ENCODE results near the gene AUTS2. TPM values are rescaled to one million over a fixed set of nuclear protein-coding genes. Genes with fewer than 3 reads are reported as not detected.

AUTS2 gene
- 10 to 100 TPM in 5 of 6 donors, 1 to 10 TPM in 1; 8.8 to 28.0 (median 20.9) TPM for polyA plus RNA-seq (ENCODE audit: low read depth in 6 of 6)

- H3K4me3 Mint-ChIP-seq: peak within 1 kb of the TSS in 6 of 8 donors; percentile 92 to 97 (median 95)
- no peaks in the 10 kb centered on the region for H3K9me3 Mint-ChIP-seq
- peaks cover 5 to 18% (median 5%) of the 10 kb centered on the region in 3 donors for H3K4me1 Mint-ChIP-seq
- DNase-seq (peak; percentile 79), ATAC-seq (ENCODE audit: low read depth in 2 of 2) (peak; percentile 73)
- no peaks in the 10 kb centered on the region for H3K36me3 Mint-ChIP-seq
- H3K27me3 Mint-ChIP-seq: no peaks in the 10 kb centered on the region
- H3K27ac Mint-ChIP-seq: peak within 1 kb of the TSS; percentile 78 to 93 (median 88)
Observed at GRCh38 chr7:69598081-69598486, at the start of gene AUTS2. Gene AUTS2, plus strand, starts transcription at chr7:69598475. Its CDS starts 1,179 bp downstream, at chr7:69599654.

- H3K27me3 Mint-ChIP-seq: no peaks in the 10 kb centered on the region
- DNase-seq (no peak), ATAC-seq (ENCODE audit: low read depth in 2 of 2) (no peak)
- H3K4me1 Mint-ChIP-seq: no peaks in the 10 kb centered on the region
- H3K27ac Mint-ChIP-seq: no peak overlapping the region
- H3K4me3 Mint-ChIP-seq: no peak overlapping the region
- H3K36me3 Mint-ChIP-seq: no peaks in the 10 kb centered on the region
- no peaks in the 10 kb centered on the region for H3K9me3 Mint-ChIP-seq
Observed at GRCh38 chr7:69550991-69551390, 47.3 kb upstream of the AUTS2 start.

GRCh38 chr7:69553190-69553589, 45.1 kb upstream of the AUTS2 start:
- no peaks in the 10 kb centered on the region for H3K9me3 Mint-ChIP-seq
- no peaks in the 10 kb centered on the region for H3K27me3 Mint-ChIP-seq
- DNase-seq (no peak), ATAC-seq (ENCODE audit: low read depth in 2 of 2) (no peak)
- no peaks in the 10 kb centered on the region for H3K4me1 Mint-ChIP-seq
- H3K4me3 Mint-ChIP-seq: no peak overlapping the region
- no peak overlapping the region for H3K27ac Mint-ChIP-seq
- H3K36me3 Mint-ChIP-seq: no peaks in the 10 kb centered on the region

DNA sequence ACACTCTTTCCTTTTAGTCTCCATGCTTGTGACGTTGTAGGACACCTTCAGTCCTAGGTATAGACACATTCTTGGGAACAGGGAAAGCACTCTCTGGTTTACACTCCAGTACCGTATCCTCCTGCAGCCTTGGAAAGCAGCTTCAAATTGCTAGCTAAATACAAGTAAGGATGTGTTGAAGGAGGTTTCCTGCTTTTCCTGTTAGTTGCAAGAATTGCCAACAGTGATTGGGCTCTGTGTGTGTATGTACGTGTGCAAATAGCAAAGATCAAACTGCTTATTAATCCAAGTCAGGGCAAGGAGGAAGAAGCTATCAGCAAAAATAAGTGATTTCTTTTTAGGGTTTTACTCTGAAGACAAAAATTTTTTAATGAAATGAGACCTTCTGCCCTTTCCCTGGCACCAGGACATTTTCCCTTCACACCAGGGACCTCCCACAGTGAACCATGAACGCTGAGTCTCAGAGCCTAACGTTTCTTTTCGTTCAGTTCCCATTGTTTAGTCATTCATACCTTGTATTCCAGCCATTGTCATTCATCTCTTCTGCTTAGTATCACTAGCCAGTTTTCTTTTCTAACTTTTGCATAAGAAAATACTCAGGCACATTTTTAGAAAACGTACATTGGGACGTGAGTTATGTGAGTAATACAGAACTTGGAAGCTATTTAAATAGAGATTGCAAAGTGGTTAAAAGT, 36.9 kb upstream of the AUTS2 start:
- H3K9me3 Mint-ChIP-seq: no peaks in the 10 kb centered on the region
- ATAC-seq (ENCODE audit: low read depth in 2 of 2) (no peak), DNase-seq (no peak)
- no peak overlapping the region for H3K4me3 Mint-ChIP-seq
- H3K27me3 Mint-ChIP-seq: peaks cover 0 to 6% (median 0%) of the 10 kb centered on the region in 3 donors
- no peaks in the 10 kb centered on the region for H3K36me3 Mint-ChIP-seq
- H3K4me1 Mint-ChIP-seq: no peaks in the 10 kb centered on the region
- no peak overlapping the region for H3K27ac Mint-ChIP-seq

DNA sequence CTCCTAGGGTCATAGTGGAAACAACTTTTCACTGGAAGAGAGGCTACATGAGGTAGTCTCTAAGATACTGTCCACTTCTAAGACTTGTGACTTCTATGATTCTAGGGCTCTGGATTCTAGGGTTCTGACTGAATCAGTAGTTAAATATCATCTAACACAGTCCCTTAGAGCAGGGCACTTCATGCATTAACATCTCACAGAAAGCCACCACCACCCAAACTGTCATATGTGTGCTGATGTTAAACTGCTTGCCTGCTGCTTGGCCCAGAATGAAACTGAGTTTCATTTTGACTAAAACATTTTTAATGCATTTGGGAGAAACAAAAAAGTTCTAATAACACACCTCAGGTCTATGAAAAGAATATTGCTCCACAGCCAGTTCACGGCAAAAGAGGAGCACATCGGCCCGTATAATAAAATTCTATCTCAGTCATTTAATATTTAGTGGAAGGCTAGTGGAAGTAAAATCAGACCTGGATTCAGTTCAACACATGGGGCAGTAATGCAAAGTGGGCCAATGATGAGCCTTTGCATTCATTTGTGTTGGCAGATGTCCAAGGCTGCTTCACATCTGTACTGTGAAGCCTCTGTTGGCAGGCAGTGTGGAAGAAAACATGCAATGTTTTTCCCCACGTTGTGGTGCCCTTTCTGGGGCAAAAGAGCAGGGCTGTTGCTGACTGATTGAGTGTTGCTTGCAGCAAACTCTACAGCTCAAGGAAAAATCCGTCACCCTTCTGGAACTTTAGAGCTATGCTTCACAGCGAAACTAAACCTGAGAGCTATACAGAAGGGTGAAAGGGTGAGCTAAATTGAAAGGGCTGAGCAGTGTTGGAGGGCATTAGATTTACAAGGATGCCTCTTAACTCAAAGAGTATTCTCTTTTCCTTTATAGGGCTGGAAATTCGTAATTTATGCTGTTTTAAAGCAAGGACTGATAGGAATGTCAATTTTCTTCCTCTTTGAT, 33.5 kb upstream of the AUTS2 start:
- Mint-ChIP-seq H3K27me3 (peaks cover 0 to 3% (median 0%) of the 10 kb centered on the region in 3 donors), H3K27ac (no peak overlapping the region), H3K4me3 (no peak overlapping the region), H3K4me1 (no peaks in the 10 kb centered on the region), H3K36me3 (no peaks in the 10 kb centered on the region), H3K9me3 (no peaks in the 10 kb centered on the region)
- ATAC-seq (ENCODE audit: low read depth in 2 of 2): no peak
- no peak for DNase-seq

GRCh38 chr7:69567800-69568199, 30.5 kb upstream of the AUTS2 start:
- H3K27me3 Mint-ChIP-seq: no peaks in the 10 kb centered on the region

DNA sequence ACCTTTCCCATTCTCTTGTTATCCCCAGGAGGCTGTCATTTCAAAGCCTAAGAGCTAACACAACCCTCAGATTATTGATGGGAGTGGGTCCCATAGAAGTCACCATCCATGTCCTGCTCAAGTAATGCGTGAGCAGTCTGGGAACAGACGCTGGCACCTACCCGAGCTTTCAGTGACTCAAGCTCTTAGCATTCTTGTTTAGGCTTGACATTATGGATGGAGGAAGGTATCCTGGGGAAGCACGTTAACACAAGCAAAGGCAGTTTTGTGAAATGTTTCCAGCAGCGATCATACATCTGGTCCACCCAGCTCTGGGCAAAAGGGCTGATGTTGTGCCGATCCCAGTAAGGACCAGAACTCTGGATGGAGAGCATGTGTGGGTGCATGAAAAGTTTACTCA, 30.0 kb upstream of the AUTS2 start:
- Mint-ChIP-seq H3K27ac (no peak overlapping the region), H3K4me1 (no peaks in the 10 kb centered on the region), H3K27me3 (no peaks in the 10 kb centered on the region), H3K36me3 (no peaks in the 10 kb centered on the region), H3K4me3 (no peak overlapping the region), H3K9me3 (no peaks in the 10 kb centered on the region)
- ATAC-seq (ENCODE audit: low read depth in 2 of 2): no peak
- no peak for DNase-seq

More at GRCh38 chr7:69567800-69568199, 30.5 kb upstream of the AUTS2 start:
- H3K27ac Mint-ChIP-seq: no peak overlapping the region
- H3K4me3 Mint-ChIP-seq: no peak overlapping the region
- no peaks in the 10 kb centered on the region for H3K4me1 Mint-ChIP-seq
- ATAC-seq (ENCODE audit: low read depth in 2 of 2): no peak
- H3K9me3 Mint-ChIP-seq: no peaks in the 10 kb centered on the region
- H3K36me3 Mint-ChIP-seq: no peaks in the 10 kb centered on the region
- no peak for DNase-seq

GRCh38 chr7:69575651-69576050, 22.6 kb upstream of the AUTS2 start:
- DNase-seq: no peak
- ATAC-seq (ENCODE audit: low read depth in 2 of 2): no peak
- Mint-ChIP-seq H3K4me3 (no peak overlapping the region), H3K27me3 (no peaks in the 10 kb centered on the region), H3K36me3 (no peaks in the 10 kb centered on the region), H3K27ac (no peak overlapping the region), H3K4me1 (peaks cover 0 to 6% (median 2%) of the 10 kb centered on the region in 3 donors), H3K9me3 (no peaks in the 10 kb centered on the region)

DNA sequence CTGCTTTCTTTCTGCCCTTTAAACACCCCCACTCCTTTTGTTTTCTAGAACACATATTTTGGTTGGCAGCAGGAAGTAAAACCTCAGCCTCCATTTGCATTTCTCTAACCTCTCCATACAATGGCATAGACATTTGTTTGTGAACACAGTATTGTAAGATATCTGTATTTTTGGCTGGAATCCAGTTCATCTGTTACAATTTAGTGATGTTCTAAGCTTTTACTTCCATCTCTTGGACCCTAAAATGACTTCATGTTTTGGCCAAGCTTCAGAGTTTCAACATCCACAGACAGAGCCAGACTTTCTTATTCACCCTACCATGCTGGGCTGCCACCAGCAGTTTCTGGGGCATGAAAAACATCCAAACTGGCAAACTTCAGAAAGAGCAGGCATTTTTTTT, 21.1 kb upstream of the AUTS2 start:
- Mint-ChIP-seq H3K36me3 (no peaks in the 10 kb centered on the region), H3K27ac (no peak overlapping the region), H3K9me3 (peaks cover 0 to 5% (median 0%) of the 10 kb centered on the region in 7 donors), H3K4me3 (no peak overlapping the region), H3K4me1 (peaks cover 0 to 6% (median 2%) of the 10 kb centered on the region in 3 donors), H3K27me3 (no peaks in the 10 kb centered on the region)
- DNase-seq (no peak), ATAC-seq (ENCODE audit: low read depth in 2 of 2) (no peak)

DNA sequence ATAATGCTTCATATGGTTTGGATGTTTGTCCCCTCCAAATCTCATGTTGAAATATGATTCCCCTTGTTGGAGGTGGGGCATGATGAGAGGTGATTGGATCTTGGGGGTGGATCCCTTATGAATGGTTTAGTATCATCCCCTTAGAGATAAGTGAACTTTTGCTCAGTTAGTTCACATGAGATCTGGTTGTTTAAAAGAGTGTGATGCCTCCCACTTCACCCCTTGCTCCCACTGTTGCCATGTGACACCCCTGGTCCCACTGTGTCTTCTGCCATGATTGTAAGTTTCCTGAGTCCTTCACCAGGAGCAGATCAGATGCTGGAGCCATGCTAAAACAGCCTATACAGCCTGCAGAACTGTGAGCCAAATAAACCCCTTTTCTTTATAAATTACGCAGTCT, 13.1 kb upstream of the AUTS2 start:
- no peaks in the 10 kb centered on the region for H3K4me1 Mint-ChIP-seq
- peaks cover 0 to 5% (median 0%) of the 10 kb centered on the region in 7 donors for H3K9me3 Mint-ChIP-seq
- H3K27me3 Mint-ChIP-seq: peaks cover 0 to 8% (median 0%) of the 10 kb centered on the region in 3 donors
- ATAC-seq (ENCODE audit: low read depth in 2 of 2) (no peak), DNase-seq (no peak)
- no peak overlapping the region for H3K27ac Mint-ChIP-seq
- no peaks in the 10 kb centered on the region for H3K36me3 Mint-ChIP-seq
- peak overlapping the region in 1 of 8 donors; percentile 16 for H3K4me3 Mint-ChIP-seq

GRCh38 chr7:69586321-69586720, 12.0 kb upstream of the AUTS2 start:
- ATAC-seq (ENCODE audit: low read depth in 2 of 2) (no peak), DNase-seq (no peak)
- Mint-ChIP-seq H3K36me3 (peaks cover 0 to 8% of the 10 kb centered on the region in 2 donors), H3K4me1 (no peaks in the 10 kb centered on the region), H3K9me3 (peaks cover 0 to 13% (median 3%) of the 10 kb centered on the region in 7 donors), H3K27me3 (peaks cover 0 to 15% (median 0%) of the 10 kb centered on the region in 3 donors), H3K27ac (no peak overlapping the region), H3K4me3 (no peak overlapping the region)

DNA sequence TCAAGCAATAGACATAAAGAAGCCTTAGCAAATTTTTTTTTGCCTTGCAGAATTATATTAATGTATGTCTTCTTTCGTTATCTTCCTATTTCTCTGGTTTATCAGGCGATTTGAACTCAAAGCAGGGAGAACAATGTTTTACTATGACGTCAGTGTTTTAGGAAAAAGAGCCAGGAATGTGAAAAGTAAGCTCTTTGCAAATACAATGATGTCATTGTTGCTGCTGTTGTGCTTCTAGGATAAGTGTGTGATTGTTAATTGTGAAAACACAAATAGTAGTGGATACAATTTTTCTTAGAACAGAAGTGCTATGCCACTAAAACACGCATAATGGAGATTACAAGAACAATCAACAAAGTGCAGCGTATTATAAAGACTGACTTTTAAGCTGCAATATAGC, 9.5 kb upstream of the AUTS2 start:
- Mint-ChIP-seq H3K27me3 (peaks cover 0 to 15% (median 0%) of the 10 kb centered on the region in 3 donors), H3K36me3 (peaks cover 0 to 8% of the 10 kb centered on the region in 2 donors), H3K9me3 (peaks cover 0 to 10% (median 3%) of the 10 kb centered on the region in 7 donors), H3K4me1 (no peaks in the 10 kb centered on the region), H3K4me3 (no peak overlapping the region), H3K27ac (no peak overlapping the region)
- no peak for ATAC-seq (ENCODE audit: low read depth in 2 of 2)
- no peak for DNase-seq

GRCh38 chr7:69591805-69592204, 6.5 kb upstream of the AUTS2 start:
- Mint-ChIP-seq H3K36me3 (peaks cover 0 to 8% of the 10 kb centered on the region in 2 donors), H3K27me3 (peaks cover 0 to 8% (median 0%) of the 10 kb centered on the region in 3 donors), H3K4me1 (peaks cover under 1 to 2% (median 1%) of the 10 kb centered on the region in 3 donors), H3K9me3 (peaks cover 0 to 10% (median 3%) of the 10 kb centered on the region in 7 donors), H3K27ac (no peak overlapping the region), H3K4me3 (no peak overlapping the region)
- no peak for DNase-seq
- ATAC-seq (ENCODE audit: low read depth in 2 of 2): no peak

All from naive B cell (primary cell).